ENCODE results near the gene RPGRIP1.

RPGRIP1 gene

GRCh38 chr14:21308479-21309237 lies 28.8 kb downstream of the RPGRIP1 start (continued):
- TF ChIP-seq ZBTB49 (tag by site-specific recombination; IDR thresholded peaks at IDR 0.05; ENCODE audit: low read depth), result no peak
- no peak for TF ChIP-seq AEBP2 (tag by site-specific recombination; IDR thresholded peaks at IDR 0.05; ENCODE audit: borderline replicate concordance)
- no peak for TF ChIP-seq ZNF133 (tag by site-specific recombination; IDR thresholded peaks at IDR 0.05)
- TF ChIP-seq BCL11A (tag by site-specific recombination; IDR thresholded peaks at IDR 0.05; ENCODE audit: low read depth), result no peak
- TF ChIP-seq CTCF (tag by site-specific recombination; IDR thresholded peaks at IDR 0.05), result no peak
- TF ChIP-seq PRDM6 (tag by site-specific recombination; IDR thresholded peaks at IDR 0.05), result no peak
- peak; percentile 47; the same call in 1 of the 2 replicates for TF ChIP-seq ZNF341 (tag by site-specific recombination; IDR thresholded peaks at IDR 0.05; ENCODE audit: low read depth)
- no peak for TF ChIP-seq ZNF654 (tag by site-specific recombination; IDR thresholded peaks at IDR 0.05; ENCODE audit: low read depth)
- no peak for TF ChIP-seq ZNF239 (tag by site-specific recombination; IDR thresholded peaks at IDR 0.05)
- no peak for TF ChIP-seq ZNF692 (tag by site-specific recombination; IDR thresholded peaks at IDR 0.05)
- no peak for TF ChIP-seq ZNF768 (tag by site-specific recombination; IDR thresholded peaks at IDR 0.05)
- TF ChIP-seq ZNF660 (tag by site-specific recombination; IDR thresholded peaks at IDR 0.05), result no peak
- no peak; the same call in 1 of the 2 replicates for TF ChIP-seq ZXDB (tag by site-specific recombination; IDR thresholded peaks at IDR 0.05)
- TF ChIP-seq ZNF610 (tag by site-specific recombination; IDR thresholded peaks at IDR 0.05; ENCODE audit: borderline replicate concordance), result peak; percentile 65; the same call in 1 of the 2 replicates
- TF ChIP-seq ZNF670 (tag by site-specific recombination; IDR thresholded peaks at IDR 0.05; ENCODE audit: low read depth), result no peak
- TF ChIP-seq ZNF274 (IDR thresholded peaks at IDR 0.05; ENCODE audit: low read length), result no peak
- no peak for TF ChIP-seq ZNF274 (tag by site-specific recombination; IDR thresholded peaks at IDR 0.05; ENCODE audit: borderline replicate concordance)
- TF ChIP-seq ZNF48 (tag by site-specific recombination; IDR thresholded peaks at IDR 0.05), result no peak
- peak; percentile 76; the same call in 1 of the 2 replicates for TF ChIP-seq TCF7L2 (IDR thresholded peaks at IDR 0.05; ENCODE audit: borderline replicate concordance, low read depth, low read length)
- TF ChIP-seq ZNF214 (tag by site-specific recombination; IDR thresholded peaks at IDR 0.05; ENCODE audit: borderline replicate concordance), result no peak
- no peak; the same call in 1 of the 2 replicates for TF ChIP-seq REPIN1 (tag by site-specific recombination; IDR thresholded peaks at IDR 0.05; ENCODE audit: low read depth)
- peak; percentile 13; the same call in 1 of the 2 replicates for TF ChIP-seq ZNF398 (tag by site-specific recombination; IDR thresholded peaks at IDR 0.05)
- no peak for TF ChIP-seq ZNF132 (tag by site-specific recombination; IDR thresholded peaks at IDR 0.05; ENCODE audit: borderline replicate concordance)
- TF ChIP-seq MEIS1 (CRISPR knock-in tag; IDR thresholded peaks at IDR 0.05; ENCODE audit: borderline replicate concordance), result no peak
- no peak for TF ChIP-seq ZNF623 (tag by site-specific recombination; IDR thresholded peaks at IDR 0.05)
- TF ChIP-seq SP3 (tag by site-specific recombination; IDR thresholded peaks at IDR 0.05), result peak; percentile 42; the same call in 1 of the 2 replicates
- TF ChIP-seq SCRT1 (tag by site-specific recombination; IDR thresholded peaks at IDR 0.05; ENCODE audit: borderline replicate concordance), result no peak; the same call in 1 of the 2 replicates
